ENCODE data around the gene PLA2G15. TPM values are rescaled to one million over a fixed set of nuclear protein-coding genes. Genes with fewer than 3 reads are reported as not detected.

The PLA2G15 gene
- total RNA-seq, 4 donors from 2014 or later = 20.8 to 40.3 (median 38.4) TPM

GRCh38 chr16:68247400-68247799, 2.2 kb downstream of the PLA2G15 start:
- Histone ChIP-seq H3K4me3 (replicated peaks in 1 of 3) (no peak overlapping the region), H3K4me1 (peaks cover 22 to 26% of the 10 kb centered on the region in 2 donors), H3K36me3 (peaks cover 7 to 13% of the 10 kb centered on the region in 2 donors), H3K27me3 (no peaks in the 10 kb centered on the region), H3K9me3 (no peaks in the 10 kb centered on the region), H3K27ac (peak overlapping the region in 2 of 3 donors; percentile 29 to 33)
- 92% methylated on average over 4 of the region's 4 CpGs for WGBS, 2 donors
- TF ChIP-seq POLR2A (IDR thresholded peaks at IDR 0.05) = no peak
- no peak for TF ChIP-seq CTCF (IDR thresholded peaks at IDR 0.05)
- intact Hi-C loops (cut with DNase I) = loop anchor here (10.0 kb wide), 1 partner anchor 257 kb away; no protein-coding TSS in a partner anchor
- DNase-seq = no peak

- intact Hi-C loops (cut with DNase I) = loop anchor here (10.0 kb wide), 1 partner anchor 257 kb away; no protein-coding TSS in a partner anchor
- no peak for DNase-seq
- Histone ChIP-seq H3K27me3 (no peaks in the 10 kb centered on the region), H3K4me1 (peaks cover 22 to 26% of the 10 kb centered on the region in 2 donors), H3K36me3 (peaks cover 7 to 17% of the 10 kb centered on the region in 2 donors), H3K9me3 (no peaks in the 10 kb centered on the region), H3K4me3 (replicated peaks in 1 of 3) (no peak overlapping the region), H3K27ac (peak overlapping the region in 1 of 3 donors; percentile 33)
- no peak for TF ChIP-seq POLR2A (IDR thresholded peaks at IDR 0.05)
- TF ChIP-seq CTCF (IDR thresholded peaks at IDR 0.05) = no peak
- WGBS, 2 donors = 84 to 99% methylated on average over 4 of the region's 4 CpGs
Measured at GRCh38 chr16:68247932-68248331, 2.8 kb downstream of the PLA2G15 start.

GRCh38 chr16:68249371-68249770, 4.2 kb downstream of the PLA2G15 start:
- Histone ChIP-seq H3K4me1 (peaks cover 20 to 22% of the 10 kb centered on the region in 2 donors), H3K36me3 (peaks cover 8 to 20% of the 10 kb centered on the region in 2 donors), H3K27me3 (no peaks in the 10 kb centered on the region), H3K9me3 (no peaks in the 10 kb centered on the region), H3K4me3 (replicated peaks in 1 of 3) (no peak overlapping the region), H3K27ac (no peak overlapping the region)
- TF ChIP-seq CTCF (IDR thresholded peaks at IDR 0.05) = no peak
- TF ChIP-seq POLR2A (IDR thresholded peaks at IDR 0.05) = no peak
- intact Hi-C loops (cut with DNase I) = loop anchor here (10.0 kb wide), 1 partner anchor 255 kb away; no protein-coding TSS in a partner anchor
- DNase-seq = no peak
- WGBS, 2 donors = 88 to 91% methylated on average over 4 of the region's 4 CpGs

- Histone ChIP-seq H3K27ac (no peak overlapping the region), H3K36me3 (peaks cover 22 to 26% of the 10 kb centered on the region in 2 donors), H3K27me3 (no peaks in the 10 kb centered on the region), H3K4me3 (replicated peaks in 1 of 3) (no peak overlapping the region), H3K4me1 (peaks cover 12 to 14% of the 10 kb centered on the region in 2 donors), H3K9me3 (no peaks in the 10 kb centered on the region)
- intact Hi-C loops (cut with DNase I) = no loop called here
- no peak for DNase-seq
- 91 to 96% methylated on average over 6 of the region's 6 CpGs for WGBS, 2 donors
- TF ChIP-seq CTCF (IDR thresholded peaks at IDR 0.05) = no peak
- no peak for TF ChIP-seq POLR2A (IDR thresholded peaks at IDR 0.05)
Measured at GRCh38 chr16:68250951-68251350, 5.8 kb downstream of the PLA2G15 start.

GRCh38 chr16:68251832-68252231, 6.7 kb downstream of the PLA2G15 start:
- no peaks in the 10 kb centered on the region for H3K27me3 ChIP-seq
- TF ChIP-seq POLR2A (IDR thresholded peaks at IDR 0.05) (no peak), CTCF (IDR thresholded peaks at IDR 0.05) (no peak)
- no peaks in the 10 kb centered on the region for H3K9me3 ChIP-seq
- DNase-seq = no peak
- no peak overlapping the region for H3K27ac ChIP-seq
- peaks cover 4 to 10% of the 10 kb centered on the region in 2 donors for H3K4me1 ChIP-seq
- H3K4me3 ChIP-seq (replicated peaks in 1 of 3) = no peak overlapping the region
- H3K36me3 ChIP-seq = peaks cover 22 to 26% of the 10 kb centered on the region in 2 donors
- 90 to 94% methylated on average over 5 of the region's 5 CpGs for WGBS, 2 donors
- intact Hi-C loops (cut with DNase I) = no loop called here
